ENCODE data around the gene TSEN15.

- no peak for TF ChIP-seq CTCF (IDR thresholded peaks at IDR 0.05)
- no peak for TF ChIP-seq POLR2AphosphoS5 (IDR thresholded peaks at IDR 0.05)
Measured at GRCh38 chr1:184020328-184020727, 31.2 kb upstream of the TSEN15 start.

Data from suprapubic skin (tissue), 3 donors.